Measurements from ENCODE around the gene BACH2. TPM values are rescaled to one million over a fixed set of nuclear protein-coding genes. Genes with fewer than 3 reads are reported as not detected.
"Not testable (repeated sequence)": the region's sequence is repeated elsewhere in the genome, so short reads cannot be mapped to it uniquely, and the experiment has no call there.

The BACH2 gene
- total and polyA plus RNA-seq, 12 donors, result 0.16 to 4.7 (median 2.4) TPM

DNA sequence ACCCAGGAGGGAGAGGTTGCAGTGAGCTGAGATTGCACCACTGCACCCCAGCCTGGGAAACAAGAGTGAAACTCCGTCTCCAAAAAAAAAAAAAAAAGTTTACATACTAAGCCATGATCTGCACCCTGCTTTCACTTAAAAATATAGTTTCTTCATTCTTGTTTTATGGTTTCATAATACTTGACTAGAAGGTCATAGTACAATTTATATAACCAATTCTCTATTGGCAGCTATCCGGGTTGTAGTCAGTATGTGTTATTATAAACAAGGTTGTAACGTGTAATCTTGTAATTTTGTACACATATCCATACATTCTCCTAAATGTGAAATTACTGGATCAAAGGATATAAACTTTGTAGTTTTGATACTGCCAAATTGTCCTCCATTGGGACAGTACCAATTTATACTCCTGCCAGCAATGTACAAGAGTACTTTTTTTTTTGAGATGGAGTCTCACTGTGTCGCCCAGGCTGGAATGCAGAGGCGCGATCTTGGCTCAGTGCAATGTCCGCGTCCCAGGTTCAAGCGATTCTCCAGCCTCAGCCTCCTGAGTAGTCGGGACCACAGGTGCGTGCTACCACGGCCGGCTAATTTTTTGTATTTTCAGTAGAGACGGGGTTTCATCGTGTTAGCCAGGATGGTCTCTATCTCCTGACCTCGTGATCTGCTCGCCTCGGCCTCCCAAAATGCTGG is 257.5 kb downstream of the BACH2 start:
- WGBS, 2 donors, result 97 to 98% methylated on average over 18 of the region's 18 CpGs

DNA sequence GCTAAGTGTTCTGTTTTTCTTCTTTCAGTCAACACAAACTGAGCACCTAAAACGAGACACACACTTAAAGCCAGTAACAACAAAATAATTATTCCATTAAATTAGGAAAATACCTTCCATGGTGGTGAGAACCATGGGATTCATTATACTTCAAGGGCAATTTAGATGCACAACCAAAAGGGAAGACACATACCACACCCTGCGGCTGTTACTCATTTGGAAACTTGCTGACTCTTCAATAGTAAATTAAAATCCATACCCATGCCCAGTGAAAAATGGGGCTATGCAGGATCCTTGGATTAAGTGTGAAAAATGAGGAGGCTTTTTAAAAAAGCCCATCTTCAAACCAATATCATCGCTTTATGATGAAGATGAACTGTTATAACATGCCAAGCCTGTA is 259.7 kb downstream of the BACH2 start:
- Histone ChIP-seq H3K4me3 (no peak overlapping the region), H3K36me3 (no peaks in the 10 kb centered on the region), H3K4me1 (no peaks in the 10 kb centered on the region), H3K9me3 (peaks cover 0 to 5% (median 0%) of the 10 kb centered on the region in 11 donors), H3K27ac (no peak overlapping the region), H3K27me3 (no peaks in the 10 kb centered on the region)
- intact Hi-C loops (cut with DNase I), result no loop called here
- ATAC-seq, result no peak
- DNase-seq, result no peak
- TF ChIP-seq CTCF (IDR thresholded peaks at IDR 0.05), result no peak
- 85 to 90% methylated on average over 3 of the region's 3 CpGs for WGBS, 2 donors

More for the DNA sequence above, 257.5 kb downstream of the BACH2 start:
- Histone ChIP-seq H3K27ac (no peak overlapping the region), H3K9me3 (peaks cover 0 to 5% (median 0%) of the 10 kb centered on the region in 11 donors), H3K27me3 (no peaks in the 10 kb centered on the region), H3K4me3 (no peak overlapping the region), H3K36me3 (no peaks in the 10 kb centered on the region), H3K4me1 (no peaks in the 10 kb centered on the region)
- no peak for DNase-seq
- no peak for TF ChIP-seq CTCF (IDR thresholded peaks at IDR 0.05)
- intact Hi-C loops (cut with DNase I), result no loop called here
- ATAC-seq, result no peak

DNA sequence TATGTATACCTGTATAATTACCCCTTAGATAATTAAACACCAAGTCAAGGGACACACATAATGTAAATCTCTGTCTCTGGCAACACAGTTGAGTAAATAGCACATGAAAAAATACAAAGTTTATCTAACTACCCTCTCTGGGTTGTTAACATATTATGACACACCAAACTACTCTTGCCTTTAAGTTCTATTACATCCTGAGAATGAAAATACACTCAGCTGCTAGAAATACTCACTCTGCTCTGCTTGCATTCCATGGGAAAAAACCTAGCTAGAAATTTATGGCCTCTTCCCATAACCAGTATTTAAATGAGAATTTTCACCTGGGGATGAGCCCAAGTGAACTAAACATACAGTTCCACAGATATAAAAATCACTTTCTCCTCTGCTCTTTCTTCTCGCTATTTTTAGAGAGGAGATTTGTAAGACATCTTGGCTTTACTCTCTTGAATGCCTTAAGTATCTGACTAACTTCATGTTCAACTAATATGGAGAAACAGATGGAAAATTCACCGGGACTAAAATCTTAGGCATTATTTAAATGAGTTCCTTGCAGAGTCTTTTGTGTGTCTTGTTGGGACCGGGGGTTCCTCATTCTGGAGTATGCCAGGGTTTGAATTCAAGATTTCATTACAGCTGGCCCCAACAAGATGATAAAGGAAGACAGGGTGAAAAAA is 261.5 kb downstream of the BACH2 start:
- H3K4me3 ChIP-seq, result no peak overlapping the region
- 85% methylated on average over 3 of the region's 3 CpGs for WGBS, 2 donors
- H3K27ac ChIP-seq, result no peak overlapping the region
- no peaks in the 10 kb centered on the region for H3K4me1 ChIP-seq
- intact Hi-C loops (cut with DNase I), result loop anchor here in 1 of 10 donors (2.0 kb wide), 1 partner anchor 20 kb away; no protein-coding TSS in a partner anchor
- TF ChIP-seq CTCF (IDR thresholded peaks at IDR 0.05), result no peak
- ATAC-seq (no peak), DNase-seq (no peak)
- peaks cover 0 to 5% (median 0%) of the 10 kb centered on the region in 11 donors for H3K9me3 ChIP-seq
- H3K36me3 ChIP-seq, result no peaks in the 10 kb centered on the region
- no peaks in the 10 kb centered on the region for H3K27me3 ChIP-seq

GRCh38 chr6:90033746-90034271 is 262.8 kb downstream of the BACH2 start:
- no peaks in the 10 kb centered on the region for H3K36me3 ChIP-seq
- DNase-seq, result no peak
- 80 to 92% methylated on average over 3 of the region's 3 CpGs for WGBS, 2 donors
- no peak for TF ChIP-seq CTCF (IDR thresholded peaks at IDR 0.05)
- H3K27me3 ChIP-seq, result no peaks in the 10 kb centered on the region
- no peak for ATAC-seq
- no peak overlapping the region for H3K4me3 ChIP-seq
- intact Hi-C loops (cut with DNase I), result loop anchor here in 1 of 10 donors (2.0 kb wide), 1 partner anchor 19 kb away; no protein-coding TSS in a partner anchor
- peaks cover 0 to 5% (median 0%) of the 10 kb centered on the region in 11 donors for H3K9me3 ChIP-seq
- H3K27ac ChIP-seq, result no peak overlapping the region
- H3K4me1 ChIP-seq, result no peaks in the 10 kb centered on the region

DNA sequence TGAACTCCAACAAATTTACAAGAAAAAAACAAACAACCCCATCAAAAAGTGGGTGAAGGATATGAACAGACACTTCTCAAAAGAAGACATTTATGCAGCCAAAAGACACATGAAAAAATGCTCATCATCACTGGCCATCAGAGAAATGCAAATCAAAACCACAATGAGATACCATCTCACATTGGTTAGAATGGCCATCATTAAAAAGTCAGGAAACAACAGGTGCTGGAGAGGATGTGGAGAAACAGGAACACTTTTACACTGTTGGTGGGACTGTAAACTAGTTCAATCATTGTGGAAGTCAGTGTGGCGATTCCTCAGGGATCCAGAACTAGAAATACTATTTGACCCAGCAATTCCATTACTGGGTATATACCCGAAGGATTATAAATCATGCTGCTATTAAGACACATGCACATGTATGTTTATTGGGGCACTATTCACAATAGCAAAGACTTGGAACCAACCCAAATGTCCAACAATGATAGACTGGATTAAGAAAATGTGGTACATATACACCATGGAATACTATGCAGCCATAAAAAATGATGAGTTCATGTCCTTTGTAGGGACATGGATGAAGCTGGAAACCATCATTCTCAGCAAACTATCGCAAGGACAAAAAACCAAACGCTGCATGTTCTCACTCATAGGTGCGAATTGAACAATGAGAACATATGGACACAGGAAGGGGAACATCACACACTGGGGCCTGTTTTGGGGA is 264.0 kb downstream of the BACH2 start:
- H3K4me3 ChIP-seq; H3K27me3 ChIP-seq; ATAC-seq; H3K36me3 ChIP-seq; H3K4me1 ChIP-seq; DNase-seq; intact Hi-C loops (cut with DNase I); H3K27ac ChIP-seq; H3K9me3 ChIP-seq: not testable (repeated sequence)
- 87 to 88% methylated on average over 5 of the region's 5 CpGs for WGBS, 2 donors

Measured in heart right ventricle (tissue), 16 donors.